Kidney (tissue), 14 donors: ENCODE data around the gene RAD9A. TPM values are rescaled to one million over a fixed set of nuclear protein-coding genes. Genes with fewer than 3 reads are reported as not detected.

Experiments
- DNase-seq, 5 donors: peaks; one replicate each; pipeline ENCODE4 v3.0.0-alpha.2; 2013 to 2020
- FAIRE-seq: peaks from 2 replicates; lab custom pipeline; 2012; peaks lifted over from hg19 to GRCh38; lab: Jason Lieb, UNC
- H3K27ac ChIP-seq, 2 donors: one replicate each; pipeline ENCODE4 v1.7.0; 2013; ENCODE audit warnings: low read depth in 2 of 2, low read length in 2 of 2, inconsistent platforms in 1 of 2
- H3K27me3 ChIP-seq: one replicate; pipeline ENCODE4 v1.7.1; 2013; ENCODE audit warnings: low read length, inconsistent platforms; ENCODE audit not compliant: control insufficient read depth, insufficient read depth
- H3K36me3 ChIP-seq, 3 donors: one replicate each; pipeline versions ENCODE4 v1.7.0 to v1.7.1; 2013; ENCODE audit warnings: low read length in 3 of 3, control low read depth in 1 of 3, inconsistent platforms in 1 of 3; ENCODE audit not compliant: insufficient read depth in 3 of 3, control insufficient read depth in 2 of 3
- H3K4me1 ChIP-seq, 3 donors: one replicate each; pipeline versions ENCODE4 v1.7.0 to v1.7.1; 2013; ENCODE audit warnings: low read length in 3 of 3, inconsistent platforms in 1 of 3, low read depth in 1 of 3; ENCODE audit not compliant: control insufficient read depth in 2 of 3, insufficient read depth in 2 of 3
- H3K4me3 ChIP-seq, 3 donors: one replicate each; pipeline versions ENCODE4 v1.7.0 to v1.8.1; 2013; ENCODE audit warnings: low read length in 3 of 3, control low read depth in 1 of 3, inconsistent platforms in 1 of 3
- H3K9ac ChIP-seq, 3 donors: one replicate each; pipeline versions ENCODE4 v1.7.0 to v1.7.1; 2013; ENCODE audit warnings: low read length in 3 of 3, control low read depth in 1 of 3, inconsistent platforms in 1 of 3
- H3K9me3 ChIP-seq, 3 donors: one replicate each; pipeline versions ENCODE4 v1.7.0 to v1.7.1; 2013; ENCODE audit warnings: low read length in 3 of 3, control low read depth in 1 of 3, inconsistent platforms in 1 of 3; ENCODE audit not compliant: control insufficient read depth in 2 of 3, insufficient read depth in 1 of 3
- CTCF ChIP-seq: IDR thresholded peaks from 3 replicates; pipeline ENCODE4 v1.5.1; 2012; ENCODE audit warnings: mild to moderate bottlenecking, moderate library complexity, borderline replicate concordance; ENCODE audit not compliant: insufficient read depth; ENCODE audit errors: extremely low read depth
- intact Hi-C: fragments of 100-400 bp; cut with DNase I; formaldehyde crosslinking; loops from one replicate; pipeline ENCODE4 v1.11.1; 2022
- polyA plus RNA-seq: library from polyadenylated mRNA; stranded (reverse); fragments of 350-450 nt; fragmentation: Illumina TruSeq; extraction: RNeasy Lipid Tissue Mini Kit (QIAGEN cat#74804); gene quantifications from one replicate; pipeline ENCODE4 v1.2.3, GENCODE V29; 2014; ENCODE audit warnings: low read depth, low replicate concordance; ENCODE audit not compliant: insufficient read depth
- total RNA-seq: library from RNA; stranded (reverse); fragmentation: NEBNext Ultra II Directional; extraction: Animal tissue kit (Norgen Biotek cat#: 25700); gene quantifications from one replicate; pipeline ENCODE4 v1.2.1, GENCODE V29; 2021
- donor health status: control.
- donor health status: control.
- donor health status: control.
- donor health status: control.
- donor health status: control.
- donor health status: DM: yes; HTN: yes; CAD: no.
- donor health status: Normal renal cell carcinoma (clear cell type).

Gene RAD9A
- total and polyA plus RNA-seq, 2 donors from 2014 or later = 16.4 to 17.8 TPM

GRCh38 chr11:67412495-67413179 lies 20.9 kb downstream of the RAD9A start:
- no peak for DNase-seq
- intact Hi-C loops = no loop called here

GRCh38 chr11:67413266-67413849 lies 21.6 kb downstream of the RAD9A start:
- no peak overlapping the region for H3K4me3 ChIP-seq
- intact Hi-C loops = no loop called here
- H3K27me3 ChIP-seq = no peaks in the 10 kb centered on the region
- DNase-seq = no peak
- no peak for TF ChIP-seq CTCF
- no peaks in the 10 kb centered on the region for H3K9me3 ChIP-seq
- no peaks in the 10 kb centered on the region for H3K36me3 ChIP-seq
- H3K9ac ChIP-seq = no peak overlapping the region
- H3K4me1 ChIP-seq = peaks cover 0 to 11% (median 0%) of the 10 kb centered on the region in 3 donors
- no peak overlapping the region for H3K27ac ChIP-seq
- no peak for FAIRE-seq

More at GRCh38 chr11:67412495-67413179, 20.9 kb downstream of the RAD9A start:
- Histone ChIP-seq H3K27me3 (no peaks in the 10 kb centered on the region), H3K4me3 (no peak overlapping the region), H3K9ac (no peak overlapping the region), H3K36me3 (no peaks in the 10 kb centered on the region), H3K4me1 (peaks cover 0 to 11% (median 0%) of the 10 kb centered on the region in 3 donors), H3K9me3 (no peaks in the 10 kb centered on the region), H3K27ac (no peak overlapping the region)
- no peak for FAIRE-seq
- no peak for TF ChIP-seq CTCF

GRCh38 chr11:67415501-67416304 lies 23.9 kb downstream of the RAD9A start, which contains the start of gene CARNS1:
Gene CARNS1 (plus strand): TSS chr11:67415678. CDS start chr11:67416200, 522 bp downstream.
- Histone ChIP-seq H3K9ac (no peak within 1 kb of the TSS), H3K9me3 (no peaks in the 10 kb centered on the region), H3K27ac (no peak within 1 kb of the TSS), H3K27me3 (no peaks in the 10 kb centered on the region), H3K36me3 (no peaks in the 10 kb centered on the region), H3K4me1 (peaks cover 0 to 26% (median 11%) of the 10 kb centered on the region in 3 donors), H3K4me3 (no peak within 1 kb of the TSS)
- no peak for DNase-seq
- TF ChIP-seq CTCF = no peak
- intact Hi-C loops = no loop called here
- FAIRE-seq = no peak
